Ectodermal cell (in vitro differentiated cells): ENCODE data around the gene ELAVL1.

Experiments used
- H3K27ac ChIP-seq: 2 replicates; pipeline ENCODE4 v1.7.0; 2013; ENCODE audit warnings: mild to moderate bottlenecking, low read depth, low read length; ENCODE audit not compliant: insufficient read depth, poor library complexity, severe bottlenecking
- H3K27me3 ChIP-seq: 2 replicates; pipeline ENCODE4 v1.7.0; 2013; ENCODE audit warnings: mild to moderate bottlenecking, low read length; ENCODE audit not compliant: insufficient read depth, control insufficient read depth, poor library complexity, severe bottlenecking
- H3K36me3 ChIP-seq: one replicate; pipeline ENCODE4 v1.7.0; 2013; ENCODE audit warnings: low read length; ENCODE audit not compliant: control insufficient read depth, insufficient read depth
- H3K4me1 ChIP-seq: one replicate; pipeline ENCODE4 v1.7.0; 2013; ENCODE audit warnings: low read length; ENCODE audit not compliant: control insufficient read depth, insufficient read depth
- H3K4me3 ChIP-seq: 2 replicates; pipeline ENCODE4 v1.7.0; 2013; ENCODE audit warnings: low read depth, low read length, control low read depth; ENCODE audit not compliant: insufficient read depth
- H3K9me3 ChIP-seq: 2 replicates; pipeline ENCODE4 v1.7.0; 2013; ENCODE audit warnings: mild to moderate bottlenecking, low read length, moderate library complexity; ENCODE audit not compliant: control insufficient read depth
- WGBS, 2 experiments: methylation state at CpG; one replicate each; pipeline ENCODE4 v1.1.7; 2013; ENCODE audit warnings: missing lambda C conversion rate in 2 of 2; 5-methylcytosine and 5-hydroxymethylcytosine counted together

The ELAVL1 gene

GRCh38 chr19:7997809-7998480 lies 7.5 kb downstream of the ELAVL1 start:
- WGBS, 2 experiments = 92 to 94% methylated on average over 12 of the region's 12 CpGs
- Histone ChIP-seq H3K9me3 (no peaks in the 10 kb centered on the region), H3K27ac (no peak overlapping the region), H3K36me3 (peaks cover 4% of the 10 kb centered on the region), H3K27me3 (no peaks in the 10 kb centered on the region), H3K4me1 (peaks cover 13% of the 10 kb centered on the region), H3K4me3 (no peak overlapping the region)

GRCh38 chr19:7996883-7997282 lies 8.6 kb downstream of the ELAVL1 start:
- peaks cover 9% of the 10 kb centered on the region for H3K4me1 ChIP-seq
- H3K27ac ChIP-seq = no peak overlapping the region
- peaks cover 4% of the 10 kb centered on the region for H3K36me3 ChIP-seq
- H3K9me3 ChIP-seq = no peaks in the 10 kb centered on the region
- H3K27me3 ChIP-seq = no peaks in the 10 kb centered on the region
- H3K4me3 ChIP-seq = no peak overlapping the region
- WGBS, 2 experiments = 97 to 99% methylated on average over 3 of the region's 3 CpGs

GRCh38 chr19:7995810-7996158 lies 9.7 kb downstream of the ELAVL1 start:
- no peaks in the 10 kb centered on the region for H3K27me3 ChIP-seq
- WGBS, 2 experiments = 89 to 98% methylated on average over 3 of the region's 3 CpGs
- H3K27ac ChIP-seq = no peak overlapping the region
- H3K4me3 ChIP-seq = no peak overlapping the region
- H3K4me1 ChIP-seq = peaks cover 7% of the 10 kb centered on the region
- peaks cover 9% of the 10 kb centered on the region for H3K36me3 ChIP-seq
- no peaks in the 10 kb centered on the region for H3K9me3 ChIP-seq

- no peak overlapping the region for H3K4me3 ChIP-seq
- no peaks in the 10 kb centered on the region for H3K27me3 ChIP-seq
- H3K27ac ChIP-seq = no peak overlapping the region
- WGBS, 2 experiments = 92 to 96% methylated on average over 6 to 9 of the region's 9 CpGs
- H3K4me1 ChIP-seq = peaks cover 7% of the 10 kb centered on the region
- H3K36me3 ChIP-seq = peaks cover 14% of the 10 kb centered on the region
- H3K9me3 ChIP-seq = no peaks in the 10 kb centered on the region
Observed at GRCh38 chr19:7994928-7995809, 10.3 kb downstream of the ELAVL1 start.

GRCh38 chr19:7994114-7994513 lies 11.3 kb downstream of the ELAVL1 start:
- WGBS, 2 experiments = 78 to 87% methylated on average over 6 of the region's 6 CpGs
- Histone ChIP-seq H3K36me3 (peaks cover 20% of the 10 kb centered on the region), H3K4me3 (no peak overlapping the region), H3K4me1 (peaks cover 7% of the 10 kb centered on the region), H3K27ac (no peak overlapping the region), H3K9me3 (no peaks in the 10 kb centered on the region), H3K27me3 (no peaks in the 10 kb centered on the region)

- H3K27me3 ChIP-seq = no peaks in the 10 kb centered on the region
- 96 to 98% methylated on average over 11 of the region's 11 CpGs for WGBS, 2 experiments
- H3K27ac ChIP-seq = no peak overlapping the region
- no peaks in the 10 kb centered on the region for H3K9me3 ChIP-seq
- H3K4me1 ChIP-seq = peaks cover 7% of the 10 kb centered on the region
- H3K4me3 ChIP-seq = no peak overlapping the region
- peaks cover 25% of the 10 kb centered on the region for H3K36me3 ChIP-seq
Observed at GRCh38 chr19:7993560-7993959, 11.9 kb downstream of the ELAVL1 start.

- 94 to 95% methylated on average over 10 of the region's 10 CpGs for WGBS, 2 experiments
- Histone ChIP-seq H3K9me3 (no peaks in the 10 kb centered on the region), H3K27me3 (no peaks in the 10 kb centered on the region), H3K27ac (no peak overlapping the region), H3K4me3 (no peak overlapping the region), H3K4me1 (peaks cover 7% of the 10 kb centered on the region), H3K36me3 (peaks cover 35% of the 10 kb centered on the region)
Observed at GRCh38 chr19:7992575-7992974, 12.9 kb downstream of the ELAVL1 start.

GRCh38 chr19:7989071-7989575 lies 16.3 kb downstream of the ELAVL1 start:
- H3K9me3 ChIP-seq = no peaks in the 10 kb centered on the region
- H3K36me3 ChIP-seq = peaks cover 55% of the 10 kb centered on the region
- H3K27ac ChIP-seq = no peak overlapping the region
- H3K27me3 ChIP-seq = no peaks in the 10 kb centered on the region
- 97% methylated on average over 12 of the region's 12 CpGs for WGBS, 2 experiments
- peaks cover 1% of the 10 kb centered on the region for H3K4me1 ChIP-seq
- no peak overlapping the region for H3K4me3 ChIP-seq

- 91 to 92% methylated on average over 5 of the region's 5 CpGs for WGBS, 2 experiments
- Histone ChIP-seq H3K4me1 (no peaks in the 10 kb centered on the region), H3K27ac (no peak overlapping the region), H3K36me3 (peaks cover 57% of the 10 kb centered on the region), H3K27me3 (no peaks in the 10 kb centered on the region), H3K4me3 (no peak overlapping the region), H3K9me3 (no peaks in the 10 kb centered on the region)
Observed at GRCh38 chr19:7988307-7988706, 17.1 kb downstream of the ELAVL1 start.

GRCh38 chr19:7987114-7987768 lies 18.2 kb downstream of the ELAVL1 start:
- no peaks in the 10 kb centered on the region for H3K9me3 ChIP-seq
- H3K4me3 ChIP-seq = no peak overlapping the region
- H3K4me1 ChIP-seq = no peaks in the 10 kb centered on the region
- H3K27ac ChIP-seq = no peak overlapping the region
- H3K27me3 ChIP-seq = no peaks in the 10 kb centered on the region
- WGBS, 2 experiments = 94 to 97% methylated on average over 17 of the region's 17 CpGs
- peaks cover 68% of the 10 kb centered on the region for H3K36me3 ChIP-seq
